ENCODE data around the gene EXOSC9.

The EXOSC9 gene

GRCh38 chr4:121786221-121786620, 14.9 kb upstream of the EXOSC9 start:
- DNase-seq: no peak
- in situ Hi-C loops (cut with MboI; ENCODE audit: low pct_unique_long_range_greater_than_20kb, low sequenced_read_pairs): no loop called here

DNA sequence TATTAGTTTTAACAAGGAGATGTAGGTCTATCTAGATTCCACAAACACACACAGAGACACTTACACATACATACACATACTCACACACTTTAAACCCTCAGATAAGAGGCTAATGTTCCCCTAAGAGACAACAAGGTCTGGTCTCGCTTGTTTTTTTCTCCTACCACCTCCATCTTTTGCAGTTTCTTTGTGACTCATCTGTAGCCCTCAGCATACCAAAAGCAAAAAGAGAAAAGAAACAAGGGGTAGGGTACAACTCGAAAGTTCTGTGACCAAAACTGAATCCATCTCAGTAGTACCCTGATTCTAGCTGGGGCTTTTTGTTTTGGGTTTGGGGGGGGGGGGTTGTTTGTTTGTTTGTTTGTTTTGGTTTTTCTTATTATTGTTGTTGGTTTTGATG, 12.2 kb upstream of the EXOSC9 start:
- DNase-seq: no peak
- in situ Hi-C loops (cut with MboI; ENCODE audit: low pct_unique_long_range_greater_than_20kb, low sequenced_read_pairs): no loop called here

- DNase-seq: no peak
- in situ Hi-C loops (cut with MboI; ENCODE audit: low pct_unique_long_range_greater_than_20kb, low sequenced_read_pairs): no loop called here
Observed at GRCh38 chr4:121789455-121789854, 11.7 kb upstream of the EXOSC9 start.

- in situ Hi-C loops (cut with MboI; ENCODE audit: low pct_unique_long_range_greater_than_20kb, low sequenced_read_pairs): no loop called here
- DNase-seq: no peak
Observed at GRCh38 chr4:121789960-121790829, 10.9 kb upstream of the EXOSC9 start.

- no peak for DNase-seq
- in situ Hi-C loops (cut with MboI; ENCODE audit: low pct_unique_long_range_greater_than_20kb, low sequenced_read_pairs): no loop called here
Observed at GRCh38 chr4:121790976-121791375, 10.1 kb upstream of the EXOSC9 start.

DNA sequence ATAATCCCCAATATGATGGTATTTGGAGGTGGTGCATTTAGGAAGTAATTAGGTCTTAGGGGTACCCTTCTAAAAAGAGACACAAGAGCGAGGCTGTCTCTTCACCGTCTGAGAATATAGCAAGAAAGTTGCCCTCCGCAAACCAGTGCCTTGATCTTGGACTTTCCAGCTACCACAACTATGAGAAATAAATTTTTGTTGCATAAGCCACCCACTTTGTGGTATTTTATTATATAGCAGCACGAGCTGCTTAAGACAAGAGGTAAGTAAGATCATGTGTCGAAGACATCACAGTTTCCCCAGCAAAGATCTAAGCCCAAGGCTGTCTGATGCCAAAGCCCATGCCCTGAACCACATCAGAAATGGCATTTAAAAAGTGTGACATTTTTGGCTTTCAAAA, 9.6 kb upstream of the EXOSC9 start:
- in situ Hi-C loops (cut with MboI; ENCODE audit: low pct_unique_long_range_greater_than_20kb, low sequenced_read_pairs): no loop called here
- DNase-seq: no peak

DNA sequence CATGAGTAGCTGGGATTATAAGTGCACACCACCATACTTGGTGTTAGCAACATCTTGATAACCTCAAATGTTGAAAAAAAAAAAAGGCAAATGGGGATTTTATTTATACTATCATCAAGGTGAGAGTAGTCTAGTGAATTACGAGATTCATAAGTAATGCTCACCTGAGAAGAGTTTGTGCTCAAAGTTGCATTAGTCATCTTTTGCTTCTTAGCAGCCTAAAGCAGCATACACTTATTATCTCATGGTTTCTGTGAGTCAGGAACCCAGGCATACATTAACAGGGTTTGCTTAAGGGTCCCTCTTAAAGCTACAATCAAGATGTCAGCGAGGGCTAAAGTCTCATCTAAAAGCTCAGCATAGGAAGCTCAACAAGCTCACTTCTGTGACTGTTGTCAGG, 8.2 kb upstream of the EXOSC9 start:
- in situ Hi-C loops (cut with MboI; ENCODE audit: low pct_unique_long_range_greater_than_20kb, low sequenced_read_pairs): no loop called here
- no peak for DNase-seq

- in situ Hi-C loops (cut with MboI; ENCODE audit: low pct_unique_long_range_greater_than_20kb, low sequenced_read_pairs): no loop called here
- no peak for DNase-seq
Observed at GRCh38 chr4:121794505-121795188, 6.5 kb upstream of the EXOSC9 start.

- in situ Hi-C loops (cut with MboI; ENCODE audit: low pct_unique_long_range_greater_than_20kb, low sequenced_read_pairs): no loop called here
- no peak for DNase-seq
Observed at GRCh38 chr4:121796283-121796682, 4.8 kb upstream of the EXOSC9 start.

DNA sequence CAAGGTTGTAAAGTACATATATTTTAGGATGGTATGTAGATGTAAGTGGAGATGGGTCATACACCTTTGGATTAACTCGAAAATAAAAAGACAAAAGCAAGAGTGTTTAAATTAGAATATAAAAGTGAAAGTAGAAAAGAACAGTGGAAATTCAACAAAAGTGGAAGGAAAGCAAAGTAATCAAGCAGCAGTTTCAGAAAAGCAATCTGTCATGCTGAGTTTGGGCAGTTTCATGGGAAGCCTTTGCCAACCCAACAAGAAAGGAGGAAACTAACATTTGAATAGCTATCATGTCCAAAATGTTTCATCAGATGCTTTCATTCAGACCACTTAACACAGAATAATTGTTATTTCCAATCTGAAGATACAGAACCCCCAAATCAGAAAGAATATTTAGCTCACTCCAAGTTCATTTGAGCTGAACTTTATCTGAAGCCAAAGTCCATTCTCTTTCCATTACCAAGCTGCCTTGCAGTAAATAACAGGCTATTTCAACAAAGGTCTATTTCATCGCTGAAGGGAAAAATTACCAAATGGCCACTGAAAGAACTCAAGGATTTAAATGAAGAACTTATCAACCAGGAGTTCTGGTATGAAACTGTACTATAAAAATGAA, 1.8 kb upstream of the EXOSC9 start:
- no peak for DNase-seq
- in situ Hi-C loops (cut with MboI; ENCODE audit: low pct_unique_long_range_greater_than_20kb, low sequenced_read_pairs): no loop called here

DNA sequence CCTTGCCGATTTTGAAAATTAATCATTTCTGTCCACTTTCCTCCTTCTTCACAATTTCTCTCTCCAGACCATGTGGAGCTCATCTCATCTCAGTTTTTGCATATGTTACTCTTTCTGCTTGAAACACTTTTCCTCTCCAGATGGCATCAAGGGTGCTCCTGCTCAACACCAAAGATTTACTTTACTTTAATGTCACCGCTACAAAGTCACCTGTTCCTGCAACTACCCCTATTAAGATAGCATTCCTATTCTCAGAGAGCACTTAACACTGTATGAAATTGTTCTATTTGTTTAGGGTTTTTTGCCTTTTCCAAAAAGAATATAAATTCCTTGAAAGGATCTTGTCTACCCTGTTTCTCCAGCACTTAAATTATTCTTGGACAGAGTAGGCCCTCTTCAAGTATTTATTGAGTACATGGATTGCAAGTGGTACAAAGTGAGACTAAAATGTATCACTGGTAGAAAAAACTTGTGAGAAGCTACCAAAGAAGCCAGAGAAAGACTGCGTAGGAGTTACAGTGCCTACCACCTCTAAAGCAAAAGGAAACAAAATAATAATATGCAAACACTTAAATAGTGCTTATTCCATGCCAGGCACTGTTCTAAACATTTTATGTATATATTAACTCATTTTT, 1.1 kb upstream of the EXOSC9 start:
- in situ Hi-C loops (cut with MboI; ENCODE audit: low pct_unique_long_range_greater_than_20kb, low sequenced_read_pairs): no loop called here
- no peak for DNase-seq

DNA sequence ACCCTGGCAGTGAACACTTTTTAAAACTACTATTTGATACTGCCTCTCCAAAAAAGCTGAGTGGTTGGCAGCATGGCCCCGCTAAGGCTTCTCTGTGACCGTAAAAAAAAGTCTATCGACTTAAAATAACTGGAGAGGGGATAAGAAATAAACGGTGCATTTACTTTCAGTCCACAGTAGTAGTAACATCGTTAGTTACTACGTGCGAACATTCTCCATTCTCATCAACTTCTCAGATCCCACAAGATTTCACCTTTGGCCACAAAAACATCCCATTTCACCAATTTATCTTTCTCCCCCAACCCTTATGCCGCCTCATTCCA, 524 bp upstream of the EXOSC9 start:
- DNase-seq: no peak

GRCh38 chr4:121801715-121802075, 572 bp downstream of the EXOSC9 start:
- in situ Hi-C loops (cut with MboI; ENCODE audit: low pct_unique_long_range_greater_than_20kb, low sequenced_read_pairs): no loop called here
- no peak for DNase-seq

More for the DNA sequence above, 524 bp upstream of the EXOSC9 start:
- in situ Hi-C loops (cut with MboI; ENCODE audit: low pct_unique_long_range_greater_than_20kb, low sequenced_read_pairs): no loop called here

GRCh38 chr4:121806411-121806810, 5.3 kb downstream of the EXOSC9 start:
- no peak for DNase-seq
- in situ Hi-C loops (cut with MboI; ENCODE audit: low pct_unique_long_range_greater_than_20kb, low sequenced_read_pairs): no loop called here

DNA sequence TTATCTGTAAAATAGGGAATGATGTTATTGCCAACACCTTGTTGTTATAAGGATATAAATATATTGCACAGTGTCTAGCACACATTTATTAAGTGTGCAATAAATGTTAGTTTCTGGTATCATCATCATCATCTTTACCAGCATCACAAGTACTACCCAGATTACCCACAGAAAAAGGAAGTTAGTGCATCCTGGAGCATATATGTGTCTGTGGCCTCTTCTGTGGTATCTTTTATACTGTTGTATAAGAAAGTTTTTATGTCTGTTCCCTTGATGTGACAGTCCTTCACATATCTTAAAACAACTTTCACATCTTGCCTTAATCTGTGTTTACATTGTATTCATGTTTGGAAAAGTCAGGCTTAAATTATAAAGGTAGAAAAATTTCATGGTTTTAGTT, 10.0 kb downstream of the EXOSC9 start:
- in situ Hi-C loops (cut with MboI; ENCODE audit: low pct_unique_long_range_greater_than_20kb, low sequenced_read_pairs): no loop called here
- no peak for DNase-seq

- DNase-seq: no peak
- in situ Hi-C loops (cut with MboI; ENCODE audit: low pct_unique_long_range_greater_than_20kb, low sequenced_read_pairs): no loop called here
Observed at GRCh38 chr4:121814756-121815155, 13.6 kb downstream of the EXOSC9 start.

- DNase-seq: no peak
- in situ Hi-C loops (cut with MboI; ENCODE audit: low pct_unique_long_range_greater_than_20kb, low sequenced_read_pairs): no loop called here
Observed at GRCh38 chr4:121817006-121817405, 15.9 kb downstream of the EXOSC9 start.

DNA sequence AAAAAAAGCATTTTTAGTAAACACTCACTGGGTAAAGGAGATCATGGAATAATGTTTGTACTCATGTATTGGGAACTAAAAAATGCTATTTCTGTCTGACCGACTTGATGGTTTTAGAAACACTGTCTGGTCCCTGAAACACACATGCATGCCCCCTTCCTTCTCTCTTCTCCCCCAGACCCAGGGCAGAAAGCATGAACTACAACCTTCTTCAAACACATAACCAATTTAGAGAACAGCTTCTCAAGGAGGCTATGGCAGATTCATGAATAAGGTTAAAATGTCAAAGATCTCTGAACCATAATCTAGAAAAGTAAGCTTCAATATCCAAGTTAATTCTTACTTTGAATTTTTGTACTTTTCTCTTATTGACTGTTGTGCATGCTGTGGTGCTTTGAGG, 16.6 kb downstream of the EXOSC9 start:
- in situ Hi-C loops (cut with MboI; ENCODE audit: low pct_unique_long_range_greater_than_20kb, low sequenced_read_pairs): no loop called here
- no peak for DNase-seq

DNA sequence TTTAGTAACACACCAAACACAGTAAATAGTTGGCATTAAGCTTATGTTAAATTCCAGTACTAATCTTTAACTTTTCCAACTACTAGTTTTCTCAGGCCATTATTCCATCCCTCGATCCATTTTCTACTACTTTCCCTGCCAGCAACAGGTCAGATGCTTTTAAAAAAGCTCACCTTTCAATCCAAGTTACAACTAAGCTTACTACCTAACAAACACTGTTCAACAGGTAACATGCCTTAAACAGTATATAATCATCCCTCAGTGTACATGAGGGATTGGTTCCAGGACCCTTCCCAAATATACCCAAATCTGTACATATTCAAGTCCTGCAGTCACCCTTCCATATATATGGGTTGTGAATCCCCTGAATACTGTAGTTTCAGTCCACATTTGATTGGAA, 17.1 kb downstream of the EXOSC9 start:
- in situ Hi-C loops (cut with MboI; ENCODE audit: low pct_unique_long_range_greater_than_20kb, low sequenced_read_pairs): no loop called here
- no peak for DNase-seq
